Measurements from ENCODE around the gene SAP25.
A peak's percentile ranks its signal among the peaks of the same experiment; 100 is the strongest.
"Not testable (repeated sequence)": the region's sequence is repeated elsewhere in the genome, so short reads cannot be mapped to it uniquely, and the experiment has no call there.

Gene SAP25

DNA sequence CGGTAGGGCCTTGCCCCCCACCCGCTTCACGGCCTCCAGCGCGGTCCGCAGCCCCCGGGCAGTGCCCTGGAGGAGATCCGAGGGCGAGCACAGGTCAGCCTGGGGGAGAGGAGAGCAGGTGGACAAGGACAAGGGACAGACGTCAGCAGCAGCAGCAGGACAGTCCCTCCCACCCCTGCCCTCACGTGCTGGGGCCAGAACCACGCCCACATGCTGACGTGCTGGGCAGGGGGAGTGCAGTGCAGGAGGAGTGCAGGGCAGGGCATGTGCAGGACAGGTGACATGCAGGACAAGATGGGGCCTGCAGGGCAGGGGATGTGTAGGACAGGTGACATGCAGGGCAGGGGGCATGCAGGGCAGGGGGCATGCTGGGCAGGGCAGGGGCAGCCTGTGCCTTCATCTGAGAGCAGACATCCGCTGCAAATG lies 1.5 kb upstream of the SAP25 start:
- DNase-seq = no peak

DNA sequence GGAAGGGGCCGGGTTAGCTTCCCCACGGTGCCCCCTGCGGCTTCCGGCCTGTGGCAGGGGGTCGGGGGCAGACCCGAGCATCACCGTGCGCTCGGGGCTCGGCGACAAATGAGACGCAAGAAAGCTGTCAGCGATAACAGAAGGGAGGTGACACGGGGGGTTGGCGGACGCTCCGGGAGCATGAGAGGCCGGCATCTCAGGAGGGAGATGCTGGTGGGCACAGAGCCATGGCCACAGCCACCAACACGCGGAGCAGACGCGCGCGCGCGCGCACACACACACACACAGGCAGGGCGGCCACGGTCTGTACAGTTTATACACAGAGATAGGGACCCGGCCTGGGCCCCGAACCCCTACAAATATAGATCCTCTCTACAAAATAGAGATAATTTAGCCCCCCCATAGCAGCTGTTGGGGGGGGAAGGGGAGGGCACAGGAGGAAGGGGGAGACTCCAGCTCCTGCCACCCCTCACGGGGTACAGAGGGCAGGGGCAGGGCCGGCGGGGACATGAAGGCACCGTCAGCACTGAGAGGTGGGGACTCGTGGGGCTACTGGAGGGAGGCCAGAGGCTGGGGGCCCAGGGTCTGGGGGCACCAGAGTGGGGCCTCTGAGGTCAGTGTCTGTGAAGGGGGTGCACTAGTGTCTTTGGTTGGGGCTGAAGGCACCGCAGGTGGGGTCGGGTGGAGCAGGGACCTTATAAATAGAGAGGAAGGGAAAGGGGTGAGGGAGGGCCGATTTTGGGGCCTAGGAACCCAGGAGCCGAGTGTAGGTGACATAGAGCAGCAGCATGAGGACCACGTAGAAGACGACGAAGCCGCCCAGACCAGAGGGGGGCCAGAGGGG lies 884 bp upstream of the SAP25 start:
- DNase-seq = no peak

DNA sequence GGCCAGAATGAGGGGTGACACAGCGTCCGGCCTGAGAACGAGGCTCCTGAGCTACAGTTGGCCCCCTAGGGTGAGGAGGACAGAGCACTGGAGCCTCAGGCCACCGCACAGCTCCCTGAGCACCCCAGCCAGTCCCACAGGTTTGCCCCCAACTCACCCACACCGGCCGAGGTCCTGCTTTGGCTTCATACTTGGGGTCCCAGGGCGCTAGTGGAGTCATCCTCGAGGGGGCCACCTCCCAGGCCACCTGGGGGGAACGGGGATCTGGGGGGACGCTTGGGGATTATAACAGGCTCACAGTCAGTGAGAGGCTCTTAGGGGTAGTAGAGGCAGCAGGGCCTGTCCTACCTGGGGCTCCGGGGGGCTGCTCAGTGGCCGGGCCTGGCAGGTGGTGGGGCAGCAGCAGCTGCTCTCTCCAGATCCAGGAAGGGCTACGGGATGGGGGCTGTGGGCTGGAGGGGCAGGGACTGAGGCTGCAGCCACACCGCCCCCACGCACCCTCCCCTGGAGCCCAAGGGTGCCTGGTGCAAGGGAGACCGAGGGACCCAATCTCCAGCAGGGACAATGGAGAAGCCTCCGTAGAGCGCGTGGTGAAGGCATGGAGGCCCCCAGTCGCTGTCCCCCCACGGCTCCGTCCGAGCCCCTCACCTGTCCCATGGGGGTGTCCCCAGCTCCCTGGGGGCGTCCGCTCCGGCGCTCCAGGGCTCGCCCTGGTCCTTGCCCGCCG lies 588 bp downstream of the SAP25 start:
- DNase-seq = no peak

DNA sequence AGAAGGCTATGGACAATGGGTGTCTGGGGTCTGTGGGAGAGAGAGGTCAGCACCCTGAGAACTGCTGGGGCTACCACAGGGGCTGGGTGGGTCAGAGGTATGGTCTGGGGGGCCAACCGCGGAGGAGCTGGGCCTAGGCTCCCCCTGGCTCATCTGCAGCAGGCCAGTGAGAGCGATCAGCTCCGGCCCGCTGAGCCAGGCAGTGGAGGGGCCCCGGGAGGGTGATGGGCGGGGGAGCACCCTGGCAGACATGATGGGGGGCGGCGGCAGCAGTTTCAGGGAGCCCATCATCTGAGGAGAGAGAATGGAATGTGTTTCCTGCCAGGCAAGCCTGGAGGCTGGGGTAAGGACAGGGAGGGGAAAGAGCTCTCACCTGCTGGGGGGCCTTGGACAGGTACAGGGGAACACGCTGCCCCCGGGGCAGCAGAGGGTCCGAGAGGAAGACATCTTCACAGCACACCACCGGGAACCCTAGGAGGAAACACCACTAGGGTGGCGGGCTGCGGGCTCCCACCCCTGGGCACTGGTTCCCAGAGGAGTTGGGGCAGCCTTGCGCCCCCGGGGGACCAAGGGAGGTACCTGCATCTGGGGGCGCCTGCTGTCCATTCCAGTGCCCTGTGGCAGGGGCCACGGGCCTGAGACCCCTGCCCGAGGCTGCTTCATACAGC lies 1.3 kb downstream of the SAP25 start:
- no peak for DNase-seq

DNA sequence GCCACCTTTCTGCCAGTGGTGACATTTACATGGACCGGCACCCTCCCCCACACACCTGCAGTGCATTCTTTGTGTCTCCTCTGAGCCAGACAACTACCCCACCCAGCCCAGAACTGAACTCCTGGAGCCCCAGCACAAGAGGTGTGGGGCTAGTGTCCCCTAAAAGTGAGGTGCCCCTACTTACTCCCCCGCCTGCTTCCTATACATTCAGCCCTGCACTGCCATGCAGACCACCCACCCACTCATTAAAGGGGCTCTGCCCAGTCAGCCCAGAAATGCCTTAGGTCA lies 1.9 kb downstream of the SAP25 start:
- DNase-seq = peak in 1 of 6 experiments; percentile 31

DNA sequence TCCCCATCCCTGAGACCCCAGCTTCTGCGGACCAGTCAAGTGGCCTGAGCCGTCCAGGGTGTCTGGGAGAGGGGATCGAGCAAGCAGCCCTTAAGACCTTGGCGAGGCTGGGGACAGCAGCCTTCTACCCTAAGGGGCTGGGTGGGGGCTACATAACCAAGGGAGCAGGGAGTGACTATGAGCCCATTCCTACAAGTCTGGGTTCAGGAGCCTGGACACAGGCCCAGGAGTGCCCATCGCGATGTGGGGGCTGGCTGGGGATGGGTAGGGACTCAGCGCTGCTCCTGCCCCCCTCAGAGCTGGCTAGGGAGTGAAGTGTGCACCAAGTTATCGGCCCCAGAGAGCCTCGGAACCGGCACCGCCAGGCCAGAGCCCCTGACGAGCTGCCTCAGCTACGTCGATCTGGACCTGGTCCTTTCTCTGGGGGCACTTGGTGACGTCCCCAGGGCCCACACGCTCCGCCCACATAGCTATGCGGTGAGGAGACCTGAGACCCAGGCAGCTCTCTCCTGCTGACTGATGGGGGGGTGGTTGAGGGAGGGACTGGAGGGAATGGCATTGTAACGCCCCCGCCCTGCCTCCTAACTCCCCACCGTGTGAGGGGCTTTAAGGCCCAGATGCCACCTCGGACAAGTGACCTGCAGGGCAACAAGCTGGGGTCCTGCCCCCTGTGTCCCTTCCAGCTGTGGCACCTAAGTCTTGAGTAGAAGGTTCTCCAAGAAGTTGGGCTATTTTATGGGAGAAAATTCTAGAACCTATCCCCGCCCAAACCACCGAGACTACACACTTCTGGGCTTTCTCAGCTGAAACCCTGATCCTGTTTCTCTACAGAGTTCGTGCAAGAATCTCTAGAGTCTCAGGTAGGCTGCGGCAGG lies 2.5 kb downstream of the SAP25 start:
- peak in 1 of 6 experiments; percentile 24 for DNase-seq

DNA sequence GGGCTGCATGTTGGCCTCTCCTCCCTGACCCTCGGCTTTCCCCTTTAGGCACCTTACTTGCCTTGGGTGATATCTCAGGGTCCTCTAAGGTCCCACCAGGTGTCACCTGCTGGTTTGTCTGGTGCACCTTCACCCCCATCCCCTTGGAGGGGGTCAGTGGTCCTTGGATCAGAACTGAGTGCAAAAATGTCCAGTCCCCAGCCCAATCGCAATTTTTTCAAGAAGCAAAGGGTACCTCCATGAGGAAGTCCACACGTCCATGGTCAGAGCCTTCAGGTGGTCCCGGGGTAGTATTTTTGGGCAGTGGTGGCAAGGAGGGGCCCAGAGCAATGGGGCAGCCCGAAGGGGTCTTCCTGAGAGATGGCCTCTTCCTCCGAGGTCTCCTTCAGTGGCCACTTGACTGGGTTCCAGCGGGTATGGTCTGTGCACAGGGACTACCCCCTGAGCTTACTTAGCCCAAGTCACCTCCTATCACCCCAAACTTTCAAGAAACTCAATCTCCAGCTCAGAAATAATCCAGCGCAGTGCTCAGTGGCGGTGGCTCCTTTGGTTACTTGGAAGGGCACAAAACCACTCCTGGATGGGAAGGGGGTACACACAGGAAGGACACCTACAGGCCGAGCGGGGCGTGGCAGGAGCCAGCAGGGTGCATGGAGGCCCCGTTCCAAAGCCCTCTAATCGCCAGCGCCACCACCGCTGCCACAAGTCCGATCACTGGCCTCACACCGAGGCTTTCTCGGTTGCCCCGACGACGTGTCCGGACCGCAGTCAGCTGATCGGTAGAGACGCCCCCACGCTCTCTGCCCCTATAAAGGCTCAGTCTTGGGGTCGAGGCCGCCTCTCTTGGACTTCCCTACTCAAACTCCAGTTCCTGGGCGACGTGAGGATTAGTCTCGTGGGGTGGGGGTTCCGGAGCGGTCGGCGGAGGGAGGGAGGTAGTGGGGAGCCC lies 4.5 kb downstream of the SAP25 start:
- DNase-seq = peak in 4 of 6 experiments; percentile 19 to 40 (median 28)

DNA sequence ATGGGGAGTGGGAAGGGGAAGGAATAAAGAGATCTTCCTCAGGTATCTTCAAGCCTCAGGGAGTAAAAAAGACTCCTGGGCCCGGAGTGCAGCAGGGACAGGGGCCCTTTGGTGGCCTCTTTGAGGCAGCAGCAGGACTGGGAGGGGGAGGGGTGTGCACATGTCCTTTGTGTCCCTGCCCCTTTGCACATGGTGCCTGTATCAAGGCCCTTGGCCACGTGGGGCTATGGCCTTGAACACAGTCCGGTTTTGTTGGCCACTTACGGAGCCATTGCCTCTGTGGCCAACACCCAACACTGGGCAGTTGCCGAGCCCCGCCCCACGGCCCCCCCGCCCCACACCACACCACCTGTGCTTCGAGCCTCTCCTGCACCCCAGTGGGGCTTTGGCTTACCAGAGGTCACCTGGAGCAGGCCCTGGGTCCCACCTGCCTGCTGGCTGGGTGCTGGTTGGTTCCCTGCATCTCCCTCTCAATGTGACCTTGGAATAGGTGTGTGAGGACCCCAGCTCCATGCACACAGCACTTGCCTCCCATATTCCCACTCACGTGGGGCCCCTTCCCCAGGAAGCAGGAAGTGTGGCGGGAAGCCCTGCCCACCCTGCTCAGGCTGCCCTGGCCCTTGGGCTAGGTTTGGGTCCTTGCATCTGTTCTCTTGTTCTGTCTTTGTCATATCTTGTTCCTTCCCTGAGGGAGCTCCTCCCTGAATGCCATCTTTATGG lies 5.4 kb downstream of the SAP25 start:
- DNase-seq = peak in 1 of 6 experiments; percentile 11

DNA sequence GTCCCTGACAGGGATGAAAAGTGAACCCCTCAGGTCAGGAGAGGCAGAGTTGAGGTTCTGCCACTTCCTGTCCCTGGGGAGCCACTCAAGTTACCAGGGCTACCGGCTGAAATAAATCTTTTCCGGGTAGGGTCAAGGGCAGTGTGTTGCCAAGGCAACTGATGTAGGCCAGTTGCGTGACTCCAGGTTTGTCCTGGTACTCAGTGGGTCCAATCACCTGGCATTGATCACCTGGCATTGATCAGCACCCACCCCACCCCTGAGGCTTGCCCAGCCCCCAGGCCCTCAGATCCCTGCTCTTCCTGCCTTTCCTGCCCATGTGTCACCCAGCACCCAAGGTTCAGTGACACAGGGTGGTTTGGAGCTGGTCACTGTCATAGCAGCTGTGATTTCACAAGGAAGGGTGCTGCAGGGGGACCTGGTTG lies 5.9 kb downstream of the SAP25 start:
- DNase-seq = no peak

DNA sequence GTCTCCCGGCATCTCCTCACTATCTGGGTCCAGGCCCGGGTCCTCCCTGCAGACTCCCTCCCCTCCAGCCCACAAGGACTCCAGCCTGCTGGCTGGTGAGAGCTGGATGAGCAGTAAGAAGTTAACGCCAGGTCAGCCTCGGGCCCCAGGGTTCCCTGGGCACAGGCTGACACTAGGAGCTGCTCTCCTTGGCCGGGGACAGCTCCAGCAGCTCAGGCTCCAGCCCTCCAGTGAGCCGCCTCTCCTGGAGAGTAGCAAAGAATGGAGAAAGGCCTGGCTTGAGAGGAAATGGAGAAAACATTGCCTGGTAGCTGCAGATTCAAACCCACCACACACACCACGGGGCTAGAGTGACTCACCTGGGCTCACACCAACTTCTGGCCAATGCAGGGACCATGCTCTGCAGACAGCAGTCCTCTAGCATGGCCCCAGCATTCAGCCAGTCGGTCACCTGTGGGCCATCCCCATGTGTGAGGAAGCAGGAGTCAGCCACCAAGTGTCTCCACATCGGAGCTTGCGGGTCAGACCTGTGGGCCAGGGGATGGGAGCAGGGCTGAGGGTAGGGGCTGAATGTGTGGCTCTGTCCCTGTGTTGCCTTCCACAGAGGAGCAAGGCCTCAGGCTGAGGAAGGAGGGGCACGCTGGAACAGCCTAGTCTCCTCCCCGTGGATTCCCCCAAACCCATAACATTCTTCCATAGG lies 6.5 kb downstream of the SAP25 start:
- no peak for DNase-seq

DNA sequence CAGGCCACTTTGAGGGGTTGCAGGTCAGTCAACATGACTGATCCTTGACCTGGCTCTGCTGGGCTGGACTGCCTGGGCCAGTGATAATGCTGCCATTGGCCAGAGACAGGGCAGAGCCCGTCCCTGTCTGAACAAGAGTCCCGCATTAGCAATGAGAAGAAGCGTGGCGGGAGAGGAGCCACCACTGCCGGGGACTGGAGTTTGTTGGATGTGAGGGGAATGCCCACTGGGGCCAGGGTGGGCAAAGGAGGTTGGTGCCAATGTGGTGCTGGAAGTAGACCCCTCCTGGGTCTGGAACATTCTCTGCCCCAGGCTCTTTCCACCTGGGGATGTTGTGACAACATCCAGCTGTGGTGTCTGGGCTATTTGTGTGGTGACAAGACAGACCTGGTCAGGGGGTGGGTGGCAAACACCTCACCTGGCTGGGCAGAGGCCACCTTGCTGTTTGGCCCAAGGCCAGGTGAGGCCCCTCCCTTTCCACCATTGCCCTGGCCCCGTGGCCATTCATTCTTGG lies 7.6 kb downstream of the SAP25 start:
- no peak for DNase-seq

DNA sequence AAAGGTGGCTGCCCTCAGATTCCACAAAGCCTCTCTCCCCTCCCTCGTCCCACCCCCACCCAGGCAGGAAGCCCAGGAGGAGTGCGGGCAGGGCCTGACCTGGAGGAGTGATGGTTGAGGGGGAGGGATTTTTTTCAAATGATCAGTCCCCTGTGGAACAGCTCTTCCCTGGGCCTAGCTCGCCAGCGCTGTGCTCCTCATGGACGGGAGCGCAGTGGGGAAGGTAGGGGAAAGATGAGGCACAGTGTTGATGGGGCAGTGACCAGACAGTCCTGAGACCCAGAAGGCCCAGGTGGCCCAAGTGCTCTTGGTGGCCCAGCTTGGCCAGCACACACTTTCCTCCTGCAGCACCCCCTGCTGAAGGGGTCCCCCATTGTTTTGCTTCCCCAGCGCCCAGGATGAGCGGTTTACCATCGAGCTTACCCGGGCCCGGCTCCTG lies 8.5 kb downstream of the SAP25 start:
- no peak for DNase-seq

DNA sequence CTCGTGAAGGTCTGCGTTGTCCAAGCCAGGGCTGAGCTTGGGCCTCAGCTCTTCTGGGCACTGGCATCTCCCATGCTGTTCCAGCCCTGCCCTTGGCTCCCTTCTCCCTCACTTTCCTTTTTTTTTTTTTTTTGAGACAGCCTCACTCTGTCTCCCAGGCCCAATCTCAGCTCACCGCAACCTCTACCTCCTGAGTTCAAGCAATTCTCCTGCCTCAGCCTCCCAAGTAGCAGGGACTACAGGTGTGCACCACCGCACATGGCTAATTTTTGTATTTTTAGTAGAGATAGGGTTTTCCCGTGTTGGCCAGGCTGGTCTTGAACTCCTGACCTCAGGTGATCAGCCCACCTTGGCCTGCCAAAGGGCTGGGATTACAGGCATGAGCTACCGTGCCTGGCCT lies 9.3 kb downstream of the SAP25 start:
- not testable (repeated sequence) for DNase-seq

DNA sequence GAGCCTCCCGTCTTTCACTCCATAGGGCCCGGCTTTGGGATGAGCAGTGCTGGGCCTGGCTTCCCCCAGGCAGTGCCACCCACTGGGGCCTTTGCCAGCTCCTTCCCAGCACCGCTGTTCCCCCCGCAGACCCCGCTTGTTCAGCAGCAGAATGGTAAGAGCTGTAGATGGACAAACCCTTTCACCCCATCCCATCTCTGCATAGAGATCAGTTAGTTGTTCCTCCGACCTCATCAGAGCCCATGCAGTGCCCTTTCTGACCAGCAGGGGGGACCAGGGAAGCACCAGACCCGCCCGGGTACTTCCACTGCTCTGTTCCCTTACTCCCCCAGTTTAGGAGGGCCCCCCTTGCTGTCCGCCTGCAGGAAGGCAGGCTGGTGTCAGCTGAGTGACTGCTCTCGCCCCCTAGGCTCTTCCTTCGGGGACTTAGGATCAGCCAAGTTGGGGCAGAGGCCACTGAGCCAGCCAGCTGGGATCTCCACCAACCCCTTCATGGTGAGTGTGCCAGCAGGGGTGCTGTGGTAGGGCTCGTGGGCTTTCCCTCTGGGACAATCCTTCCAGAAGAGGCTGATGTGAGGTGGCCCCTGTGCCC lies 9.8 kb downstream of the SAP25 start:
- DNase-seq = peak; percentile 51 to 87 (median 77)

DNA sequence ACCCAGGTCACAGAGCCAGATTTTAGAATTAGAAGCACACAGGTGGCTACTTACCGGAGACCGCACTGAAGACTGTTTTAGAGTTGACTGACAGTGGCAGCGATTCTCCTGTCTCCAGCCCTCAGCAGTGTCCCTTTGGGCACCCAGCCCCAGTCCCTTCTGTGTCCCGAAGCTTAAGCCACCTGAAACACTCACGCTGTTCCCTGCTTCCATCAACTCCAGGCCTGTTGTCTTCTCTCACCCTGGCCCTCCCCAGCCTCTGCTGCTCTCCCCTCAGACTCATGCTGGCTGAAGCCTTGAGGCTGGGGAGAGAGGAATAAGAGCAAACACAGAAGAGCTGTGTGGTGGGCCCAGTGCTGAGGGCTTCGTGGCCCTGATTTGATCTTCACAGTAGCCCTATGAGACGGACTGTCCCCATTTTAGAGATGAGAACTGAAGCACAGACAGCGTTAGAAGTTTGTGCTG lies 10.6 kb downstream of the SAP25 start:
- no peak for DNase-seq

DNA sequence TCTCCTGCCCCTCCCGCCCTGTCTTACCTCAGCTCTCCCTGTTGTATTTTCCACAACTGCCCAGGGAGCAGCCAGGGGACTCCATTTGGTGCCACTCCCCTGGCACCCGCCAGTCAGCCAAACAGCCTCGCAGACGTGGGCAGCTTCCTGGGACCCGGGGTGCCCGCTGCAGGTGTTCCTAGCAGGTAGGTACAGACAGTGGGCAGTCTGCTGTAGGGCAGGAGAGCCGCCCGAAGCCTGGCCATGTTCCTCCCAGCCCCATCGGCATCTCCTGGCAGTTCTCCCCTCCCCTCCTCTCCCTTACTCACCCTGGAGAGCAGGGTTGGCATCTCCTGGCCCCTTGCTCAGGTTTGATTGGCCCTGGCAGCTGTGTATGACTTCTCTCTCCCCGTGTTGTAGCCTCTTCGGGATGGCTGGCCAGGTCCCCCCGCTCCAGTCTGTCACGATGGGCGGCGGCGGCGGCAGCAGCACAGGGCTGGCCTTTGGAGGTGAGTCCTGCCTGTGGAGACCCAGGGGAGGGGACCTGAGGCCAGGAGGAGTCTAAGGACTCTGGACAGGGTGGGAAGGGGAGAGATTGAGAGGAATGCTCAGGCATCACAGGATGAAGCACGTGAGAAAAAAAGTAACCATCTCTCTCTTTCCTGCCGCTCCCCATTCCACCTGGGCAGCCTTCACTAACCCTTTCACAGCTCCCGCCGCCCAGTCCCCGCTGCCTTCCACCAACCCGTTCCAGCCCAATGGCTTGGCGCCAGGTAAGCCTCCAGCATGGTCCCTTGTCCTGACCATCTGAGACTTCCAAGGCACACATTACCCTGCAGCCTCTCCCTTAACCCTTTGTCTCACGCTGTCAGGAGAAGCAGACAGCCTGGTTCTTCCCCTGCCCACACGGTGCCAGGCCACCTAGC lies 11.3 kb downstream of the SAP25 start:
- DNase-seq = no peak

DNA sequence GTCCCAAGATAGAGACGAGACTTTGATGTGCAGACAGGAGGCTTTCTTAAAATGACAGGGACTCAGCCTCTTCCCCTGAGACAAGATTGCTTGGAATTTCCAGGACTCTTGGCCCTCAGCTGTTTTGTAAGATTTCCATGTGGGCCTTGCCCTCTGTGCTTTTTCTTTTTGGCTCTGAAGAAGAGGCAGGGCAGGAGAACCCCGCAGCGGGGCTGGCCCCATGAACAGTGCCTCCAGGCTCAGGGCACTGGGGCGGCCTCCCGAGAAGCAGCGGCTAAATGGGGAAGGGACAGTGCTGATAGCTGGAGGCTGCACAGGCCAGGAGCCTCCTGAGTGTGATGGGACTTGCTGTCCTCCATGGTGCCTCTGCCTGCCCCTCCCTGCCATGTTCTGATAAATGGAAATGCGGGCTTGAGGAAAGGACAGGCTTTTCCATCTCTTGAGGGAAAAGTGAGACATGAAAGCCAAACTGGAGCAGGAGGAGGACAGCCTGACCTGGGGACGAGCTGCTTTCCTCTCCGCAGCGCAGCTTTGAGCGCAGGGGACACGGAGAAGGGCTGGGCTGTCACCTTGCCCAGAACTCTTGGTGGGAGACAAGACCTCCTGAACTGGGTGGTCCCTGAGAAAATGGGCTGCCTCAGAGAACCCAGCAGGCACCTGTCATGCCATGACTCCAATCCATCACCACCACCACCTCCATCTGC lies 12.1 kb downstream of the SAP25 start:
- DNase-seq = no peak

DNA sequence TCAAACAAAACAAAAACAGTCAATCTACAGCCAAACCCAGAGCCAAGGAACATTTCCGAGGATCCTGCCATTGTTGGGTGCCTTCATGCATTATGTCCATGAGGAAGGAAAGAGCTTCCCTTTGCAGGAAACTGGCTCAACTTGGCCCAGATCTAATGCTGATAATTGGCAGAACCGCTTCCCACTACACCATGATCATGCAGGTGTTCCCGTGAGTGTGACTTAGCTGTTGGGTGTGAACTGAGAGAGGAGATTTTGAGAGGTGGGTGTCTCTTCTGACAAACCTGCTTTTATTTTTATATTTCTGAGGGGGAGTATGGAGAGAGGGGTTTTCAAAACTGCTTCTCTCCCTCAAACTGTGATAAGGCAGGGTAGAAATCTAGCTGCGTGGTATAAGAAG lies 14.6 kb downstream of the SAP25 start:
- DNase-seq = no peak

All from stimulated activated naive CD4-positive, alpha-beta T cell (primary cell).